Calu3 (cell line): ENCODE data around the gene TPM1. TPM values are rescaled to one million over a fixed set of nuclear protein-coding genes. Genes with fewer than 3 reads are reported as not detected.

Experiments used
- BruUV-seq: library from RNA; stranded (reverse); fragments of 400-500 nt; replicated peaks from 2 replicates; lab custom pipeline; 2021; lab: Mats Ljungman, UMichigan
- CTCF ChIA-PET: fragments of 300-600 bp; sonication (Branson Sonifier 250); formaldehyde crosslinking; loops from one replicate; lab custom pipeline; 2022; ENCODE audit warnings: antibody characterized with exemption; lab: Charles Lee
- DNase-seq: peaks from one replicate; pipeline ENCODE4 v3.0.0; 2022
- H3K27ac Mint-ChIP-seq: one replicate; pipeline ENCODE4 v1.8.0; 2022; ENCODE audit warnings: mixed read lengths; ENCODE audit not compliant: unreplicated experiment
- H3K27me3 Mint-ChIP-seq: one replicate; pipeline ENCODE4 v1.8.0; 2022; ENCODE audit warnings: mixed read lengths; ENCODE audit not compliant: unreplicated experiment
- H3K36me3 Mint-ChIP-seq: one replicate; pipeline ENCODE4 v1.8.0; 2022; ENCODE audit warnings: mild to moderate bottlenecking, moderate library complexity, mixed read lengths; ENCODE audit not compliant: insufficient read depth, unreplicated experiment
- H3K4me1 Mint-ChIP-seq: one replicate; pipeline ENCODE4 v1.8.0; 2022; ENCODE audit warnings: mild to moderate bottlenecking, low read depth, mixed read lengths; ENCODE audit not compliant: unreplicated experiment
- H3K4me3 Mint-ChIP-seq: one replicate; pipeline ENCODE4 v1.8.0; 2022; ENCODE audit warnings: mild to moderate bottlenecking, low read depth, moderate library complexity, mixed read lengths; ENCODE audit not compliant: unreplicated experiment
- H3K9me3 Mint-ChIP-seq: one replicate; pipeline ENCODE4 v1.8.0; 2022; ENCODE audit warnings: low read depth, mixed read lengths; ENCODE audit not compliant: unreplicated experiment
- CTCF ChIP-seq: fragments of 200-600 bp; IDR thresholded peaks from one replicate; pipeline ENCODE4 v1.8.0; 2022; ENCODE audit warnings: antibody characterized with exemption; ENCODE audit not compliant: unreplicated experiment
- intact Hi-C: fragments of 100-400 bp; cut with micrococcal nuclease; formaldehyde crosslinking; loops from one replicate; pipeline ENCODE4 v1.10.0; 2022; ENCODE audit not compliant: unreplicated experiment
- total RNA-seq: library from RNA; stranded (reverse); gene quantifications from 2 replicates; pipeline ENCODE4 v1.2.3, GENCODE V29; 2022

TPM1 gene
- total RNA-seq, 1 experiment from 2014 or later = 1,158 TPM

GRCh38 chr15:63022181-63022580 is 20.4 kb upstream of the TPM1 start:
- no peak overlapping the region for H3K27ac Mint-ChIP-seq
- H3K4me3 Mint-ChIP-seq = no peak overlapping the region
- no peak for TF ChIP-seq CTCF
- no TSS peak for BruUV-seq
- H3K36me3 Mint-ChIP-seq = peaks cover 11% of the 10 kb centered on the region
- DNase-seq = no peak
- H3K4me1 Mint-ChIP-seq = peaks cover 40% of the 10 kb centered on the region
- CTCF ChIA-PET = interaction anchor here (1.1 kb wide), 1 partner anchor 135 kb away, joined by 3 read pairs; no protein-coding TSS in a partner anchor
- no peaks in the 10 kb centered on the region for H3K9me3 Mint-ChIP-seq
- H3K27me3 Mint-ChIP-seq = no peaks in the 10 kb centered on the region
- intact Hi-C loops = no loop called here

GRCh38 chr15:63022663-63023062 is 19.9 kb upstream of the TPM1 start:
- BruUV-seq = no TSS peak
- no peak for DNase-seq
- CTCF ChIA-PET = interaction anchor here (1.1 kb wide), 1 partner anchor 136 kb away, joined by 3 read pairs; no protein-coding TSS in a partner anchor
- H3K27ac Mint-ChIP-seq = no peak overlapping the region
- H3K4me3 Mint-ChIP-seq = no peak overlapping the region
- TF ChIP-seq CTCF = no peak
- H3K27me3 Mint-ChIP-seq = no peaks in the 10 kb centered on the region
- peaks cover 40% of the 10 kb centered on the region for H3K4me1 Mint-ChIP-seq
- intact Hi-C loops = no loop called here
- H3K9me3 Mint-ChIP-seq = no peaks in the 10 kb centered on the region
- H3K36me3 Mint-ChIP-seq = peaks cover 11% of the 10 kb centered on the region

GRCh38 chr15:63023351-63023945 is 19.1 kb upstream of the TPM1 start:
- CTCF ChIA-PET = no interaction called here
- no peaks in the 10 kb centered on the region for H3K9me3 Mint-ChIP-seq
- H3K27me3 Mint-ChIP-seq = no peaks in the 10 kb centered on the region
- no peak overlapping the region for H3K4me3 Mint-ChIP-seq
- H3K36me3 Mint-ChIP-seq = peaks cover 11% of the 10 kb centered on the region
- H3K27ac Mint-ChIP-seq = no peak overlapping the region
- BruUV-seq = no TSS peak
- intact Hi-C loops = no loop called here
- peaks cover 37% of the 10 kb centered on the region for H3K4me1 Mint-ChIP-seq
- DNase-seq = no peak
- TF ChIP-seq CTCF = no peak

GRCh38 chr15:63025460-63025859 is 17.1 kb upstream of the TPM1 start:
- Mint-ChIP-seq H3K27ac (no peak overlapping the region), H3K36me3 (no peaks in the 10 kb centered on the region), H3K9me3 (no peaks in the 10 kb centered on the region), H3K27me3 (no peaks in the 10 kb centered on the region), H3K4me1 (peaks cover 17% of the 10 kb centered on the region), H3K4me3 (no peak overlapping the region)
- intact Hi-C loops = no loop called here
- TF ChIP-seq CTCF = no peak
- BruUV-seq = no TSS peak
- no peak for DNase-seq
- CTCF ChIA-PET = no interaction called here
